MM.1S (cell line): ENCODE data around the gene PIKFYVE.

ENCODE experiments used
- DNase-seq: peaks from one replicate; pipeline ENCODE4 v3.0.0-alpha.2; 2015
- H2AFZ ChIP-seq: fragments of 300-600 bp; sonication (generic); 2 replicates; pipeline ENCODE4 v1.6.0; 2016; ENCODE audit warnings: antibody characterized with exemption, low read length
- H3F3A ChIP-seq: fragments of 300-600 bp; sonication (generic); 2 replicates; pipeline ENCODE4 v1.6.1; 2016; ENCODE audit warnings: mild to moderate bottlenecking, antibody characterized with exemption, low read length, moderate library complexity, mixed read lengths; ENCODE audit not compliant: insufficient read depth
- H3K27ac ChIP-seq: fragments of 300-600 bp; sonication (generic); 2 replicates; pipeline ENCODE4 v1.5.1; 2016; ENCODE audit warnings: mild to moderate bottlenecking, low read length
- H3K27me3 ChIP-seq: fragments of 300-600 bp; sonication (generic); replicated peaks from 2 replicates; pipeline ENCODE4 v1.6.0; 2016; ENCODE audit warnings: low read length; ENCODE audit not compliant: insufficient read depth
- H3K36me3 ChIP-seq: fragments of 300-600 bp; sonication (generic); replicated peaks from 2 replicates; pipeline ENCODE4 v1.6.1; 2016; ENCODE audit warnings: mild to moderate bottlenecking, low read length, mixed read lengths; ENCODE audit not compliant: insufficient read depth
- H3K4me1 ChIP-seq: fragments of 300-600 bp; sonication (generic); 2 replicates; pipeline ENCODE4 v1.6.1; 2016; ENCODE audit warnings: low read length, mixed read lengths
- H3K4me2 ChIP-seq: fragments of 300-600 bp; sonication (generic); 2 replicates; pipeline ENCODE4 v1.6.0; 2016; ENCODE audit warnings: low read depth, low read length
- H3K4me3 ChIP-seq: fragments of 300-600 bp; sonication (generic); 2 replicates; pipeline ENCODE4 v1.5.1; 2016; ENCODE audit warnings: low read length, mixed read lengths
- H3K79me2 ChIP-seq: fragments of 300-600 bp; sonication (generic); 2 replicates; pipeline ENCODE4 v1.6.1; 2016; ENCODE audit warnings: mixed run types, low read length, mixed read lengths
- H3K9ac ChIP-seq: fragments of 300-600 bp; sonication (generic); 2 replicates; pipeline ENCODE4 v1.6.1; 2016; ENCODE audit warnings: low read length, mixed read lengths
- H3K9me2 ChIP-seq: fragments of 300-600 bp; sonication (generic); replicated peaks from 2 replicates; pipeline ENCODE4 v1.6.1; 2016; ENCODE audit warnings: mild to moderate bottlenecking, low read length, mixed read lengths; ENCODE audit not compliant: insufficient read depth
- H3K9me3 ChIP-seq: fragments of 300-600 bp; sonication (generic); replicated peaks from 2 replicates; pipeline ENCODE4 v1.6.1; 2016; ENCODE audit warnings: mild to moderate bottlenecking, low read length, mixed read lengths; ENCODE audit not compliant: insufficient read depth
- H4K20me1 ChIP-seq: fragments of 300-600 bp; sonication (generic); 2 replicates; pipeline ENCODE4 v1.6.1; 2016; ENCODE audit warnings: mild to moderate bottlenecking, low read length, moderate library complexity, mixed read lengths; ENCODE audit not compliant: insufficient read depth
- EZH2 ChIP-seq: fragments of 300-600 bp; sonication (generic); optimal IDR thresholded peaks from 2 replicates; pipeline ENCODE3; 2017; ENCODE audit warnings: low read depth, mild to moderate bottlenecking, antibody characterized with exemption, low read length, mixed read lengths
- EZH2phosphoT487 ChIP-seq: fragments of 300-600 bp; sonication (generic); IDR thresholded peaks from 2 replicates; pipeline ENCODE4 v1.6.1; 2018; ENCODE audit warnings: antibody characterized with exemption, low read length
- TF ChIP-seq, protein P1 (sequence below): fragments of 300-600 bp; sonication (generic); IDR thresholded peaks from 2 replicates; pipeline ENCODE4 v1.5.1; 2016; ENCODE audit warnings: antibody characterized with exemption, low read length, mixed read lengths

PIKFYVE gene

DNA sequence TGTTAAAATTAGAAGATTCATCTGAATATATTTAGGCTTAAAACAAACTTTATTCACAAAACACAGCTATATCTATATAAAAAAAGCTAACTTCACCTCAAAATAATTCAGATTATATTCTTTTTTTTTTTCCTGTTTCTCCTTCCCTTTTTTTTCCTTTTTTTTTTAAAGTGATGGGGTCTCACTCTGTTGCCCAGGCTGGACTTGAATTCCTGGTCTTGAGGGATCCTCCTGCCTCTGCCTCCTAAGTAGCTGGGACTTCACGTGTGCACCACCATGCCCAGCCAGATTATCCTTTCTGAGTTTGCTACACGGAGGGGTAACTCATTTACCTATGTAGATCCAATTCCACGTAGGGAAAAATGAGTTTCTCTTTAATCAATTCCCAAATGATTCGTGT, 15.0 kb upstream of the PIKFYVE start:
- Histone ChIP-seq H3K79me2 (0 out of 2 replicates have a peak, but pooled peaks cover 6% of the 10 kb centered on the region), H3K4me1 (peaks cover 33% of the 10 kb centered on the region), H3K36me3 (peaks cover 7% of the 10 kb centered on the region)

DNA sequence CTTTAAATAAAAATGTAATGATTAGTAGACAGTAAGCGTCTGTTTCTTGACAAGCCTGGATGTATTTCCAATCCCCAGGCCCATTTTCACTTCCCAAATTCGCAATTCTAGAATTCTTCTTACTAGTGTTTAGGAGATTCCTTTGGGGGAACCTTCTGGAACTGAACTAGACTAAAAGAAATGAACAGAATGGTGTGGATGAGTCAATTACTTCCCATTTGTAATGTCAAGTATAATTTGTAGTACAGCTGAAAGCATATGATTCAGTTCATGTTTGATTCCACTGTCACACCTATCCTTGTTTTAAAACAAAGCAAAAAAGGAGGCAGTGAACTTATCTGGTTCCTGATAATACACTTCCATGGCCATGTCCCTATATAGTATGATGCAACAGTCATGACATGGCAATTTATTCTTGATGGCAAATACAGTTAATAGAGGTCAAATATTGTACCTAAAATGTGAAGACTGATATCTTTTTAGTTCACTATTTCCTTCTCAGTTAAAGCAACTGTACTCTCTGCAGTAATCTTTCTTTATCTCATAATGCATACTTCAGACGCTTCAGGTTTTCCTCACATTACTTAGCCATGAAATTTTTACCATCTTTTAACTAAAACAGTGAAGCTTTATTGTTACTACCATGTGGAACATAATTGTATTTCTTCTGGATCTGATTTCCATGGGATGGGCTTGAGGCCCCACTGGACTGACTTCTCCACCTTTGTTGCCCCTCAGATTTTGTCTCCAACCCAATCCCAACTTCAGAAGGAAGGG, 13.2 kb upstream of the PIKFYVE start:
- Histone ChIP-seq H3K9ac (no peak overlapping the region), H3K9me3 (no peaks in the 10 kb centered on the region), H4K20me1 (no peaks in the 10 kb centered on the region), H3K9me2 (no peaks in the 10 kb centered on the region), H3K27ac (no peak overlapping the region), H3K4me2 (peak overlapping the region; percentile 97; the same call in 1 of the 2 replicates), H3K79me2 (0 out of 2 replicates have a peak, but pooled peaks cover 6% of the 10 kb centered on the region), H2AFZ (no peak overlapping the region), H3K4me1 (peaks cover 21% of the 10 kb centered on the region), H3F3A (peaks cover 9% of the 10 kb centered on the region), H3K27me3 (no peaks in the 10 kb centered on the region), H3K36me3 (peaks cover 7% of the 10 kb centered on the region), H3K4me3 (no peak overlapping the region)
- no peak for TF ChIP-seq EZH2phosphoT487
- no peak for TF ChIP-seq EZH2
- TF ChIP-seq, protein P1, sequence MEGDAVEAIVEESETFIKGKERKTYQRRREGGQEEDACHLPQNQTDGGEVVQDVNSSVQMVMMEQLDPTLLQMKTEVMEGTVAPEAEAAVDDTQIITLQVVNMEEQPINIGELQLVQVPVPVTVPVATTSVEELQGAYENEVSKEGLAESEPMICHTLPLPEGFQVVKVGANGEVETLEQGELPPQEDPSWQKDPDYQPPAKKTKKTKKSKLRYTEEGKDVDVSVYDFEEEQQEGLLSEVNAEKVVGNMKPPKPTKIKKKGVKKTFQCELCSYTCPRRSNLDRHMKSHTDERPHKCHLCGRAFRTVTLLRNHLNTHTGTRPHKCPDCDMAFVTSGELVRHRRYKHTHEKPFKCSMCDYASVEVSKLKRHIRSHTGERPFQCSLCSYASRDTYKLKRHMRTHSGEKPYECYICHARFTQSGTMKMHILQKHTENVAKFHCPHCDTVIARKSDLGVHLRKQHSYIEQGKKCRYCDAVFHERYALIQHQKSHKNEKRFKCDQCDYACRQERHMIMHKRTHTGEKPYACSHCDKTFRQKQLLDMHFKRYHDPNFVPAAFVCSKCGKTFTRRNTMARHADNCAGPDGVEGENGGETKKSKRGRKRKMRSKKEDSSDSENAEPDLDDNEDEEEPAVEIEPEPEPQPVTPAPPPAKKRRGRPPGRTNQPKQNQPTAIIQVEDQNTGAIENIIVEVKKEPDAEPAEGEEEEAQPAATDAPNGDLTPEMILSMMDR, result no peak
- no peak for DNase-seq

More for the DNA sequence above, 15.0 kb upstream of the PIKFYVE start:
- peaks cover 14% of the 10 kb centered on the region for H3F3A ChIP-seq
- no peaks in the 10 kb centered on the region for H3K9me2 ChIP-seq
- H3K4me2 ChIP-seq, result no peak overlapping the region
- H3K4me3 ChIP-seq, result no peak overlapping the region
- H4K20me1 ChIP-seq, result no peaks in the 10 kb centered on the region
- no peak overlapping the region for H3K9ac ChIP-seq
- TF ChIP-seq EZH2, result no peak
- TF ChIP-seq, protein P1, result no peak
- TF ChIP-seq EZH2phosphoT487, result no peak
- no peak for DNase-seq
- no peaks in the 10 kb centered on the region for H3K9me3 ChIP-seq
- H3K27ac ChIP-seq, result no peak overlapping the region
- H3K27me3 ChIP-seq, result no peaks in the 10 kb centered on the region
- no peak overlapping the region for H2AFZ ChIP-seq

DNA sequence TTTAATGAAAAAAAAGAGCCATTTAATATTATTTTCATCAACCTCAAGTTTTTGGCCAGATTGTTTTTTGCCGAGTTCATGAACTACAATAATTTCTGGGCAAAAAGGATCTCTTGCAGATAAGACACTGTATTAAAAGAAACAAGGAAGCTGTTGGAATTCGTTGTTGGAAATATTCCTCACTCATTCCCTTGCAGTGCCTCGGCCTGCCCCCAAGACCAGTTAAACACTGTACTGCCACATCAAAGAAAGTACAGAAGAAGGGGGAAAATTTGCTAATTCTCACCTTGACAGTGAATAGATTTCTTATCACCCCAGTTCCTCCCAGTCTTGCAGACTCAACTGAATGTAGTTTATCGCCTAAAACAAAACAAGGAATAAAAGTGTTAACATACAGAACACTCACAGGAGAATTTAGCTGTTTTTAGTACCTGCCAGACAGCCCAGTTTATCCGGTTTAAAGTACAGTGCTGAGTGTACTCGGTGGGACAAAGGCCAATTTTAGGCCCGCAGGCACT, 12.4 kb upstream of the PIKFYVE start:
- Histone ChIP-seq H3K9ac (peak overlapping the region; percentile 15; the same call in 1 of the 2 replicates), H3K9me2 (no peaks in the 10 kb centered on the region), H3K79me2 (0 out of 2 replicates have a peak, but pooled peaks cover 6% of the 10 kb centered on the region), H3K4me2 (peak overlapping the region; percentile 97), H3K27me3 (no peaks in the 10 kb centered on the region), H3K4me3 (peak overlapping the region; percentile 95), H3K36me3 (peaks cover 7% of the 10 kb centered on the region), H4K20me1 (no peaks in the 10 kb centered on the region), H3K4me1 (peaks cover 14% of the 10 kb centered on the region), H2AFZ (peak overlapping the region; percentile 91), H3K27ac (no peak overlapping the region), H3K9me3 (no peaks in the 10 kb centered on the region), H3F3A (peaks cover 9% of the 10 kb centered on the region)
- DNase-seq, result no peak
- TF ChIP-seq, protein P1, result no peak
- TF ChIP-seq EZH2phosphoT487, result no peak
- TF ChIP-seq EZH2, result no peak
